ENCODE measurements around the gene MAML3. TPM values are rescaled to one million over a fixed set of nuclear protein-coding genes. Genes with fewer than 3 reads are reported as not detected.

The MAML3 gene
- total RNA-seq, 2 experiments from 2014 or later = 2.5 to 2.9 TPM

DNA sequence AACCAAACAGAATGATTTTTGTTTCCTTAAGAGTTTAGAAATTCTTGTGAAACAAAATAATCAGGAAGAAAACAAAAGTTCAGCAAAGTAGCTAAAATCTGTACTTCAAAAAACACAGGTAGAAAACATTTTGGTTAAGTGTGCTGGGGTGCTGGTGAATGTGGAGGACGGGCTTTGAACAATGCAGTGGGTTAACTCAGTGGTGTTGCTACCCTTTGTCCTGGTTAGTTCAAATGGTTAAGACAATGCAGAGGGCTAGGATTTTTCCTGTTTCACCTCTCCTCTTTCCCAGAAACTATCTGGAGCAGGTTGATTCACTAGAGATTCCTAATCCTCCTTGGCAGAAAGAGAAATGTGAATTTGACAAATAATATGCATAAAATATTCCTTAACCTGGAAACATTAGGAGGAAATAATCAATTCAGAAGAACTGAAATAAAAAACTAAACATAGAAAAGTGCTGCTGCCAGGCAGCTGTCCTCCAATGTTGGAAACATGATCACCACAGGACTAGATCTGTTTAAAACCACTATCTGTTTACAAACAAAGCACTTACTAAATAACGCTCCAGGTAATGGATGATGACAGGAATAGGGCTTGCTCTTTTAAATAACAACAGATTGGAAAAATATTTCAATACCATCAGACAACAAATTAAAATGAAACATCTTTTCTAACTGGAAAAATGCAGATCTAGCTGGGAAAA lies 148.9 kb downstream of the MAML3 start:
- H3K4me3 Mint-ChIP-seq = no peak overlapping the region
- H3K27me3 Mint-ChIP-seq = peaks cover 3% of the 10 kb centered on the region
- H3K36me3 Mint-ChIP-seq (ENCODE audit: low read depth) = no peaks in the 10 kb centered on the region
- H3K9me3 ChIP-seq (ENCODE audit: control insufficient read depth in 1 of 2, insufficient read depth in 1 of 2, low read length in 2 of 2) = no peaks in the 10 kb centered on the region
- ATAC-seq (ENCODE audit: poor library complexity) (no peak), DNase-seq (no peak)
- H3K4me3 ChIP-seq (ENCODE audit: low read length) = no peak overlapping the region
- no peaks in the 10 kb centered on the region for H3K36me3 ChIP-seq (ENCODE audit: insufficient read depth, low read length)
- intact Hi-C loops (cut with DNase I, micrococcal nuclease) = no loop called here
- H3K9me3 Mint-ChIP-seq = no peaks in the 10 kb centered on the region
- H3K27ac ChIP-seq (ENCODE audit: low read depth in 1 of 2, low read length in 2 of 2) = no peak overlapping the region
- H3K4me1 ChIP-seq (ENCODE audit: insufficient read depth, low read length) = no peaks in the 10 kb centered on the region
- TF ChIP-seq, protein P1, sequence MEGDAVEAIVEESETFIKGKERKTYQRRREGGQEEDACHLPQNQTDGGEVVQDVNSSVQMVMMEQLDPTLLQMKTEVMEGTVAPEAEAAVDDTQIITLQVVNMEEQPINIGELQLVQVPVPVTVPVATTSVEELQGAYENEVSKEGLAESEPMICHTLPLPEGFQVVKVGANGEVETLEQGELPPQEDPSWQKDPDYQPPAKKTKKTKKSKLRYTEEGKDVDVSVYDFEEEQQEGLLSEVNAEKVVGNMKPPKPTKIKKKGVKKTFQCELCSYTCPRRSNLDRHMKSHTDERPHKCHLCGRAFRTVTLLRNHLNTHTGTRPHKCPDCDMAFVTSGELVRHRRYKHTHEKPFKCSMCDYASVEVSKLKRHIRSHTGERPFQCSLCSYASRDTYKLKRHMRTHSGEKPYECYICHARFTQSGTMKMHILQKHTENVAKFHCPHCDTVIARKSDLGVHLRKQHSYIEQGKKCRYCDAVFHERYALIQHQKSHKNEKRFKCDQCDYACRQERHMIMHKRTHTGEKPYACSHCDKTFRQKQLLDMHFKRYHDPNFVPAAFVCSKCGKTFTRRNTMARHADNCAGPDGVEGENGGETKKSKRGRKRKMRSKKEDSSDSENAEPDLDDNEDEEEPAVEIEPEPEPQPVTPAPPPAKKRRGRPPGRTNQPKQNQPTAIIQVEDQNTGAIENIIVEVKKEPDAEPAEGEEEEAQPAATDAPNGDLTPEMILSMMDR (IDR thresholded peaks at IDR 0.05) = no peak
- ChIA-PET CTCF (no interaction called here), POLR2A (no interaction called here)
- H3K4me1 Mint-ChIP-seq (ENCODE audit: low read depth) = no peaks in the 10 kb centered on the region
- H3K27me3 ChIP-seq (ENCODE audit: control insufficient read depth in 1 of 2, insufficient read depth in 2 of 2, low read length in 2 of 2) = peaks cover 0 to 6% of the 10 kb centered on the region in 2 experiments
- H3K27ac Mint-ChIP-seq = no peak overlapping the region

DNA sequence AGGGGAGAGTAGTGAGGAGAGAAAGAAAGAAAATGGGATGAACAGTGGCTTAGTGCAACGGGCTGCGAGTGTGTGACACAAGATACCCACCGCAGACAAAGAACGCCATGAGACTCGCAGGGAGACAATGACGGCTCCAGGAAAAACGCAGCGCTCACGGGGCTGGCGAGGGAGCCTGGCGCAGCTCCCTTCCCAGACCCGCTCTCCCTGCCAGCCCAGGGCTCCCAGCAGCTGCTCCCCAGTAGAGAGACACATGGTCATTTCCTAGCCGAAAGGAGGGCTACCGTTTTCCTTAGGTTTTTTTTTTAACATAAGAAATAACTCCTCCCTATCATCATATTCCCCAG lies 149.5 kb downstream of the MAML3 start:
- CTCF ChIA-PET = no interaction called here
- Histone ChIP-seq H3K4me3 (ENCODE audit: low read length) (no peak overlapping the region), H3K27me3 (ENCODE audit: control insufficient read depth in 1 of 2, insufficient read depth in 2 of 2, low read length in 2 of 2) (peaks cover 0 to 6% of the 10 kb centered on the region in 2 experiments), H3K36me3 (ENCODE audit: insufficient read depth, low read length) (no peaks in the 10 kb centered on the region), H3K9me3 (ENCODE audit: control insufficient read depth in 1 of 2, insufficient read depth in 1 of 2, low read length in 2 of 2) (no peaks in the 10 kb centered on the region), H3K4me1 (ENCODE audit: insufficient read depth, low read length) (no peaks in the 10 kb centered on the region), H3K27ac (ENCODE audit: low read depth in 1 of 2, low read length in 2 of 2) (no peak overlapping the region)
- TF ChIP-seq, protein P1 (IDR thresholded peaks at IDR 0.05) = no peak
- H3K27me3 Mint-ChIP-seq = peaks cover 4% of the 10 kb centered on the region
- POLR2A ChIA-PET = no interaction called here
- ATAC-seq (ENCODE audit: poor library complexity) (no peak), DNase-seq (no peak)
- no peaks in the 10 kb centered on the region for H3K4me1 Mint-ChIP-seq (ENCODE audit: low read depth)
- H3K36me3 Mint-ChIP-seq (ENCODE audit: low read depth) = no peaks in the 10 kb centered on the region
- no peak overlapping the region for H3K4me3 Mint-ChIP-seq
- intact Hi-C loops (cut with DNase I, micrococcal nuclease) = no loop called here
- no peaks in the 10 kb centered on the region for H3K9me3 Mint-ChIP-seq
- H3K27ac Mint-ChIP-seq = no peak overlapping the region

DNA sequence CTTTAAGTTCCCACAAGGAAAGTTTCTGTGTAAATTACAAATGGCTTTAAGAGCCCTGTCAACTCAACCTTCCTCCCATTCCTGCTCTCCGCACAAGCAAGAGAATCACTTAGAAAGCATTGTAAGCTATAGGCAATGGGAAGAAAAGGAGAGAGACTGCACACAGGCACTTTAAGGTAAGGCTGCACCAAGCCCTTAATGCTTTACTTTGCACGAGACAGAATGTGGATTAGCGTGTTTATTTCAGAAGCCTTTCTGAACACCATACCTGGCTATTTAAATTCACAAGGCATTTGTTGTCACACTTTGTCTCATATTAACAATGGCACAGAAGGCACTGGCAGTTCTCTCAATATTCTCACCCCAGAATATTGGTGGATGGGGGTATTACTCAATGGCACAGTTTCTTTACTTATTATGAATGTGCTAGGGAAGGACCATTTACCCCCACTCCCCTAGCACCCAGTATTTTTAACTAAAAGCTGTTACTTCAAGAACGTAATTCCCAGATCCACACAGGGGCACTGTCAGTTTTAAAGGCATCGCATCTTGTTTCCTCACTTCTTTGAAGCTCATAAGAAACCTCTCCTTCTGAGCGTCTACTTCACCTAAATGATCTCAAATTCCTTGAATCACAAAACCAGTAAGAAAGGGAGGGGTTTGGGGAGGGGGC lies 150.0 kb downstream of the MAML3 start:
- peaks cover 4% of the 10 kb centered on the region for H3K27me3 Mint-ChIP-seq
- ATAC-seq (ENCODE audit: poor library complexity) = no peak
- POLR2A ChIA-PET = no interaction called here

More for the DNA sequence above, 150.0 kb downstream of the MAML3 start:
- H3K27ac ChIP-seq (ENCODE audit: low read depth in 1 of 2, low read length in 2 of 2) = no peak overlapping the region
- Mint-ChIP-seq H3K36me3 (ENCODE audit: low read depth) (no peaks in the 10 kb centered on the region), H3K4me1 (ENCODE audit: low read depth) (no peaks in the 10 kb centered on the region), H3K9me3 (no peaks in the 10 kb centered on the region), H3K4me3 (no peak overlapping the region), H3K27ac (no peak overlapping the region)
- no peaks in the 10 kb centered on the region for H3K4me1 ChIP-seq (ENCODE audit: insufficient read depth, low read length)
- no peaks in the 10 kb centered on the region for H3K9me3 ChIP-seq (ENCODE audit: control insufficient read depth in 1 of 2, insufficient read depth in 1 of 2, low read length in 2 of 2)
- CTCF ChIA-PET = interaction anchor here (1.2 kb wide), 1 partner anchor 249 kb away, joined by 3 read pairs; no protein-coding TSS in a partner anchor
- H3K27me3 ChIP-seq (ENCODE audit: control insufficient read depth in 1 of 2, insufficient read depth in 2 of 2, low read length in 2 of 2) = peaks cover 0 to 6% of the 10 kb centered on the region in 2 experiments
- no peak for DNase-seq
- no peaks in the 10 kb centered on the region for H3K36me3 ChIP-seq (ENCODE audit: insufficient read depth, low read length)
- no peak overlapping the region for H3K4me3 ChIP-seq (ENCODE audit: low read length)
- intact Hi-C loops (cut with DNase I, micrococcal nuclease) = no loop called here
- TF ChIP-seq, protein P1 (IDR thresholded peaks at IDR 0.05) = no peak

Measured in CD4-positive, alpha-beta T cell (primary cell).